Measurements from ENCODE around the gene EID3. TPM values are rescaled to one million over a fixed set of nuclear protein-coding genes. Genes with fewer than 3 reads are reported as not detected.
"Not testable (repeated sequence)": the region's sequence is repeated elsewhere in the genome, so short reads cannot be mapped to it uniquely, and the experiment has no call there.

Gene EID3
- total RNA-seq, 1 donor from 2014 or later: 3.8 TPM

- DNase-seq: no peak
These were observed 10.2 kb downstream of the EID3 start for GRCh38 chr12:104313568-104314241.

DNA sequence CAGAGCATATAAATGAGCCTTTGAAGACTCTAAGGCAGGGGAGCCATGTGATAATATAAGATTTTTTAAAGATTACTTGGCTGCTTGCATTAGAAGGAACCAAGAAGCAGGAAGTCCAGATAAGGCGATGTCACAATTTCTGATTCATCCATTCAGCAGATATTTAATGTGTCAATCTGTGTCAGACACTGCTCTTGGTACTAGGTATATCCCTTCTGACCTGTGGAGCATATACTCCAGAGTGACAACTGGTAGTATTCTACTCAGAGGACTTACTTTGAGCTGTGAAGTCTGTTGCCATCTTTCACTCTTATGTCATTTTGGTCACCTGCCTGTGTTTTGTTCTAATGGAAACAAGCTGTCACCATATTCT is 10.7 kb downstream of the EID3 start:
- DNase-seq: no peak

DNA sequence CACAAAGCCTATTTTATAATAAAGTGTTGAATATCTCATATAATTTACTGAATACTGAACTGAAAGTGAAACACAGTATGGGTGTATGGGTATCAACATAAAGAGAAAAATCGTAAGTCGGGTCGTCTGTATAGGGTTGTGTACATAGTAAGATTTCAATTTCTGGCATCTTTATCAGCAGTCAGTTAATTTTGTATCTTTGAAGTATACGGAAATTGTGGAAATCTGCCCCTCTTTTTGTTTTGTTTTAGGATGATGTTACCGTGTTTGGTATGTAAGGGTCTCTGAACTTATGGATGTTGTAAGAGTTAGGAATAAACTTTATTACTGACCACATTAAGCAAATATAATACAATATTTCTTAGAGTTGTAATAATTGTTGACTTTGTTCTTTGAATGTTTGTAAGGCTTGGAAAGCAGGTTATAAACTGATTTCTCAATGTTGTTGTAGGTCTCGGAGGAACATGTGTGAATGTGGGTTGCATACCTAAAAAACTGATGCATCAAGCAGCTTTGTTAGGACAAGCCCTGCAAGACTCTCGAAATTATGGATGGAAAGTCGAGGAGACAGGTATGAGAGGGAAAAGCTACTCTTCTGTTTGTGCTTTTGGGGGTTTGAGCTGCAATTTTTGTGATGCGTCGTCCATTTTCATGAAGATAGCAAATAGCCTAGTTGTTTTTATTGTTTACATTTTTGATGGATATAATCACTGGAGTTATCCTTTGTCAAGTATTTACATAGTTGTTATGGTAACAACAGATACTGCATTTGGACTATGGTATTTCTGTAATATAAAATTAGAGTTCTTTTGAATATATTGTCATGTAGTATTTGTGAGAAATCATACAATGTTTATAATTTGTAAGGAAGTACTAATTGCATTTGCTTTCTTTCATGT is 12.0 kb downstream of the EID3 start:
- no peak for DNase-seq

GRCh38 chr12:104316936-104317335 is 13.4 kb downstream of the EID3 start:
- no peak for DNase-seq

GRCh38 chr12:104317538-104318210 is 14.1 kb downstream of the EID3 start:
- DNase-seq: no peak

- DNase-seq: no peak
These were observed 15.5 kb downstream of the EID3 start for GRCh38 chr12:104319028-104319427.

GRCh38 chr12:104319918-104320626 is 16.5 kb downstream of the EID3 start:
- DNase-seq: no peak

GRCh38 chr12:104320627-104321024 is 17.1 kb downstream of the EID3 start:
- DNase-seq: no peak

GRCh38 chr12:104321949-104322348 is 18.4 kb downstream of the EID3 start:
- DNase-seq: no peak

- not testable (repeated sequence) for DNase-seq
These were observed 19.0 kb downstream of the EID3 start for GRCh38 chr12:104322533-104322932.

GRCh38 chr12:104323899-104324298 is 20.4 kb downstream of the EID3 start:
- no peak for DNase-seq

DNA sequence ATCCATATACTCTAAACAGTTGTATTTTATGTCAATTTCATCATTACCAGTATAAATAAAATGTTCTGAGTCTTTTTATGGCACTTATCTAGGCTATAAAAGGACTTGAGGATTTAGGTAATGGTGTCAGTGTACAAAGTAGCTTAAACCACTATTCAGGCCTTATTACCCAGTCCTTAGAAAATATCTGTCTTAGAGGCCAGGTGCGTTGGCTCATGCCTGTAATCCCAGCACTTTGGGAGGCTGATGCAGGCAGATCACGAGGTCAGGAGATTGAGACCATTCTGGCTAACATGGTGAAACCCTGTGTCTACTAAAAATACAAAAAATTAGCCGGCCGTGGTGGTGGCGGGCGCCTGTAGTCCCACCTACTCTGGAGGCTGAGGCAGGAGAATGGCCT is 24.7 kb downstream of the EID3 start:
- DNase-seq: not testable (repeated sequence)

DNA sequence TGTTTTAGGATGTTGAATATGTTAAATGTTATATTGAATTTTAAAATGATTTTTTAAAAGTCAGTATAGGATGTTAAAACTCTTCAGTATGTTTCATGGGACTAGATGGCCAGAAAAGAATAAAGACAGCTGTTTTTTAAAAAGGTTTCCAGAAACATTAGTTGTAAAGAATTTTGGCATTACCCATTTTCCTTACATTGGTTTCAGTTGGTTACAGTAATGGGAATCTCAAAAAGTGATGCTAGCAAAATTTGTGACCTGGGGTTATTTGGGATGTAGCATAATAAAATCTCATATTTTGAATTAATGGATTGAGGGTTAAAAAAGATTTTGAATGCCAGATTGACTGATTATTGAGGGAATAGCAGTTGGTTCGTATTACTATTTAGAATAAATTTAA is 25.3 kb downstream of the EID3 start:
- no peak for DNase-seq

DNA sequence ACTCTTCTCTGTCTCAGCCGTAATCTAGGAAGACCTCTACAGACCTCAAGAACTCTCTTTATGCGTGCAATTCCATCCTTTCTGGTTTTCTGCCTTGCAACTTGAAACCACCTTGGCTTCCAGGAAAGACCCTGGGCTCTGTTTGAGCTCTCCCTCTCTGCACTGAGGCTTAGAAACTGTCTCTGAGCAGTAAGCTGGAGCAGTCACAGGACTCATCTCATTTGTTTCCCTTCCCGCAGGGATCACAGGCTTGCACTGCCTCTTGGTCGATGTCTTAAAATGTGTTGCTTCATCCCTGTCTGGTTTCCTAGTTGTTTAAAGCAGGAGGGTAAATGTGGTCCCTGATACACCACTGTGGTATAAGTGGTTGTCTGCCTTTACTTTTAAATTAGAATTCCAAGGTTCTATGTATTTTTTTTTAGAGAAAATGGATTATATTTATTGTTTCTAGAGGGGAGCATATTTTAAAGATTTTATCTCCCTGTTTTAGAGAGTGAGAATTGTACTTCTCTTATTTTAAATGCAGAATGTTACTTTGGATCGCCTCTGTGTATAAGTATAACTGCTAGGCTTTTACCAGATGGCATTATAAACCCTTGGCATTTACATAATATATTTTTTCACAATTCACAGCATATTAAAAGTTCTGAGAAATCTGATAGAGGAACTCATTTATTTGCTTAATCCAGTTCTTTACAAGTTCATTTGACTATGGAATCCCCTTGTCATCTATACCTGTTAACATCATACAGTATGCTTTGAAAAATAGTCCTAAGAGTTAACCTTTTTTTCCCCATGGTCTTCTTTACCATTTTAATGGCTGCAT is 26.4 kb downstream of the EID3 start:
- DNase-seq: no peak

DNA sequence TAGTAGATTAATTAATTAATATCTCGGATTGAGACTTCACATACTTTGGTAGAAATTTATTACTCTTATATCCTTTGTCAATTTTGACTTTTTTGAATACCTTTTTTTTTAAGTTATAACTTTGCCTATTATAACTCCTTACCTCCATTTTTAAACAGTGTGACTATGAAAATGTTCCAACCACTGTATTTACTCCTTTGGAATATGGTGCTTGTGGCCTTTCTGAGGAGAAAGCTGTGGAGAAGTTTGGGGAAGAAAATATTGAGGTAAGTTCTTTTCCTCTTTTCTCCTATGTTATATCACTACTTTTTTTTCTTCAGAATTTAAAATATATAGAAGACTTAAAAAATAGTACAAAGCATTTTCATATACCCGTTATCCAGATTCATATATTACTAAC is 27.8 kb downstream of the EID3 start:
- DNase-seq: no peak

DNA sequence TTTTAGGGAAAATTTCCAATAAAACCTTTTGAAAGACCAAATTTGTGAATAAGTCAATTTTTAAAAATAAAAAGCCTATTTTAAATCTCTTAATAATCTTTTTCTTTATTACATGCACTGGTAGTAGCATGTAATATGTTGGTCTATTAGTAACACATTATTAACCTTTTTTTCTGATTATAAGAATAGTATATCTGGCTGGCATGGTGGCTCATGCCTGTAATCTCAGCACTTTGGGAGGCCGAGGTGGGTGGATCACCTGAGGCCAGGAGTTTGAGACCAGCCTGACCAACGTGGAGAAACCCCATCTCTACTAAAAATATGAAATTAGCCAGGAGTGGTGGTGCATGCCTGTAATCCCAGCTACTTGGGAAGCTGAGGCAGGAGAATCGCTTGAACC is 28.7 kb downstream of the EID3 start:
- not testable (repeated sequence) for DNase-seq

- no peak for DNase-seq
These were observed 30.2 kb downstream of the EID3 start for GRCh38 chr12:104333692-104334255.

- peak; percentile 56 for DNase-seq
These were observed 31.0 kb downstream of the EID3 start for GRCh38 chr12:104334581-104334980.

- no peak for DNase-seq
These were observed 32.6 kb downstream of the EID3 start for GRCh38 chr12:104336115-104336514.

DNA sequence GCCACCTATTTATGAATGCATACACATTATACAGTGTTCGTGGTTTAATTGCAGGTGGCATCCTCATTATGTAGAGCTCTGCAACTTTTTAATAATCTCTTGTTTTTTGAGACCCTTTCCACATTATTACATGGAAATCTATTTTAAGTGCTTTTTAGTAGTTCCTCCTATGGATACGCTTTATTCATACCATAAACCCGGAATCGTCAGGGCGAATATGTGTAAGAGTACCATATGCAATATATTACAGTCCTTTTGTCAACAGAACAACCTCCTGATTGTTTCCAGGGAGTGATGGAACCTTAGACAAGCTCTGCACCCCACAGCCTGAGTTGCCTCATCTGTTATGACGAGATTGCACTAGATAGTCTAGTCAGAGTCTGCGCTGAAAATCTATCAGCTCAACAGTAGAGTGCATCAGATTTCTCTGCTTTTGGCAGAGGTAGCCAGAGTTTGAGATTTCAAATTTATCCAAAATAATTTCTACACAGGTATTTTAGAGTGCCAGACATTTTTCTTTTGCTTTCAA is 33.6 kb downstream of the EID3 start:
- DNase-seq: no peak

DNA sequence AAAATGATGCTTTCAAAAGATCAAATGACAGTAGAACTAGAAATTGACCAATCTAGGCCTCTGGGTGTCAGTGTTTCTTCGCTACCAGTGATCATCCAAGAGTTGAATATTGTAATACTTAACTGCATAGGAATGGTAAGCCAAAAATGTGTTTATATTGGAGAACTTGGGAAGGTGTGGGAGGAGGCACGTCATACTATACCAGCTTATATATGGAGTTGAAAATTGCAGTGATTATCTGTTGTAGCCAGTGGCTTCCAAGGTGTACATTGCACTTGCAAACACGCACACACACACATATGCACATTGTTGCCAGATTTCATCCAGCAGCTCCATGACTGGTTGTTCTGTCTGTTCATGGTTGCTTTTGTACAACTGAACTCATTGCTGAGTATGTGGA is 36.1 kb downstream of the EID3 start:
- DNase-seq: peak; percentile 24
